Stomach (tissue), 19 donors: ENCODE measurements around the gene C4orf36. TPM values are rescaled to one million over a fixed set of nuclear protein-coding genes. Genes with fewer than 3 reads are reported as not detected.

Experiments used
- DNase-seq, 2 donors: peaks; one replicate each; pipeline versions ENCODE4 v3.0.0 to v3.0.0-alpha.2; 2013 to 2019
- H3K27ac ChIP-seq, 5 donors: fragments of 200-600 bp in 4 of 5; sonication (generic) in 4 of 5; one replicate each; pipeline ENCODE4 v1.5.1; 2013 to 2019; ENCODE audit warnings: mild to moderate bottlenecking in 1 of 5, moderate library complexity in 1 of 5
- H3K27me3 ChIP-seq, 3 donors: fragments of 200-600 bp; sonication (generic); one replicate each; pipeline ENCODE4 v1.5.1; 2017 to 2019; ENCODE audit warnings: mixed run types in 1 of 3
- H3K36me3 ChIP-seq, 4 donors: fragments of 200-600 bp; sonication (generic); 1 replicate in 3 of 4; 2 replicates in 1 of 4; pipeline ENCODE4 v1.5.1; 2016 to 2019
- H3K4me1 ChIP-seq, 4 donors: fragments of 200-600 bp; sonication (generic); one replicate each; pipeline ENCODE4 v1.5.1; 2016 to 2019
- H3K4me3 ChIP-seq, 4 donors: fragments of 200-600 bp; sonication (generic) in 3 of 4; one replicate each; pipeline ENCODE4 v1.5.1; 2016 to 2019; ENCODE audit warnings: mild to moderate bottlenecking in 1 of 4
- H3K9me3 ChIP-seq, 4 donors: fragments of 200-600 bp; sonication (generic); one replicate each; pipeline ENCODE4 v1.5.1; 2016 to 2019
- CTCF ChIP-seq, 7 experiments: fragments of 450-650 bp in 4 of 7; fragments of 200-600 bp in 3 of 7; sonication (generic) in 3 of 7; IDR thresholded peaks; one replicate each; pipeline ENCODE4 v1.5.1; 2016 to 2019; ENCODE audit warnings: antibody characterized with exemption in 7 of 7, control low read depth in 2 of 7, mild to moderate bottlenecking in 1 of 7
- EP300 ChIP-seq: sonication (generic); formaldehyde crosslinking; IDR thresholded peaks from one replicate; pipeline ENCODE4 v1.6.1; 2017; ENCODE audit warnings: antibody characterized with exemption
- POLR2A ChIP-seq, 4 donors: fragments of 450-650 bp; IDR thresholded peaks; one replicate each; pipeline ENCODE4 v1.6.1; 2016; ENCODE audit warnings: antibody characterized with exemption in 4 of 4, control low read depth in 2 of 4, mild to moderate bottlenecking in 1 of 4, moderate library complexity in 1 of 4
- POLR2AphosphoS5 ChIP-seq, 3 donors: sonication (generic); formaldehyde crosslinking; IDR thresholded peaks; one replicate each; pipeline ENCODE4 v1.6.1; 2016; ENCODE audit warnings: antibody characterized with exemption in 3 of 3
- WGBS, 5 donors: extraction: QIAGEN DNeasy Blood & Tissue Kit in 3 of 5; methylation state at CpG; one replicate each; pipeline versions ENCODE4 v1.1.5 to v1.1.7; 2013 to 2018; 5-methylcytosine and 5-hydroxymethylcytosine counted together
- intact Hi-C: fragments of 100-400 bp; cut with DNase I; formaldehyde crosslinking; loops from one replicate; pipeline ENCODE4 v1.15.1; 2023; ENCODE audit warnings: low total_unique reads
- long read RNA-seq, 10 donors: transcript quantifications; one replicate each; lab custom pipeline, GENCODE V29; 2026
- polyA plus RNA-seq, 3 donors: library from polyadenylated mRNA; stranded (reverse); fragments of 200-250 nt; gene quantifications; one replicate each; pipeline ENCODE4 v1.2.3, GENCODE V29; 2013
- total RNA-seq, 5 donors: library from RNA; depleted of rRNA; stranded (reverse); fragments of >200 nt; gene quantifications; one replicate each; pipeline versions ENCODE4 v1.1.0 to v1.2.3, GENCODE V29; 2014 to 2016
- donor health status: healthy with polysubstance abuse.
- donor health status: Bipolar disorder and iron deficiency.
- donor health status: healthy.

The C4orf36 gene
- 1 to 10 TPM in 1 of 5 donors, not detected in 4; 3.1 TPM for total RNA-seq
- polyA plus RNA-seq = 1 to 10 TPM in 1 of 3 donors, not detected in 2; 1.7 TPM
- long read RNA-seq, donor 1 = 0 reads
- long read RNA-seq, donor 2 = 0 reads
- long read RNA-seq, donor 3 = 0 reads
- long read RNA-seq, donor 4 = 0 reads
- long read RNA-seq, donor 5 = 0 reads
- long read RNA-seq, donor 6 = 0 reads
- long read RNA-seq, donor 7 = 0 reads
- long read RNA-seq, donor 8, partial matches to known transcripts = 0 of 1 reads
- long read RNA-seq, donor 8, other reads (novel, unspliced or antisense) = 0 of 1 reads
- long read RNA-seq, donor 9 = 0 reads
- long read RNA-seq, donor 10 = 0 reads

- no peaks in the 10 kb centered on the region for H3K9me3 ChIP-seq
- H3K4me3 ChIP-seq = peak within 1 kb of the TSS; percentile 68 to 82 (median 78)
- DNase-seq = peak; percentile 79 to 87
- peaks cover 0 to 23% (median 17%) of the 10 kb centered on the region in 4 donors for H3K4me1 ChIP-seq
- H3K36me3 ChIP-seq = no peaks in the 10 kb centered on the region
- intact Hi-C loops = no loop called here
- 1 to 3% (median 1%) methylated on average over 29 to 84 of the region's 84 CpGs for WGBS, 5 donors
- H3K27ac ChIP-seq = peak within 1 kb of the TSS; percentile 63 to 85 (median 77)
- TF ChIP-seq POLR2A (IDR thresholded peaks at IDR 0.05) (no peak), POLR2AphosphoS5 (IDR thresholded peaks at IDR 0.05) (peak in 2 of 3 donors; percentile 19 to 25), CTCF (IDR thresholded peaks at IDR 0.05) (no peak)
- H3K27me3 ChIP-seq = peaks cover 0 to 6% (median 0%) of the 10 kb centered on the region in 3 donors
These were observed at the start of gene C4orf36 for GRCh38 chr4:86891762-86892635. TSS of gene C4orf36 (minus strand) at chr4:86892422. CDS start at chr4:86891520, 902 bp downstream.

GRCh38 chr4:86940920-86941460, 48.8 kb upstream of the C4orf36 start:
- no peak for TF ChIP-seq POLR2A (IDR thresholded peaks at IDR 0.05)
- TF ChIP-seq POLR2AphosphoS5 (IDR thresholded peaks at IDR 0.05) = no peak
- no peak for TF ChIP-seq EP300
- TF ChIP-seq CTCF (IDR thresholded peaks at IDR 0.05) = no peak
- H3K4me1 ChIP-seq = peaks cover 59 to 97% (median 78%) of the 10 kb centered on the region in 4 donors
- DNase-seq = no peak
- H3K4me3 ChIP-seq = no peak overlapping the region
- no peaks in the 10 kb centered on the region for H3K27me3 ChIP-seq
- peak overlapping the region in 3 of 5 donors; percentile 97 to 100 (median 98) for H3K27ac ChIP-seq
- no peaks in the 10 kb centered on the region for H3K36me3 ChIP-seq
- no peaks in the 10 kb centered on the region for H3K9me3 ChIP-seq
- intact Hi-C loops = loop anchor here (10.0 kb wide), 1 partner anchor 54 kb away; no protein-coding TSS in a partner anchor
- 77 to 90% (median 88%) methylated on average over 15 of the region's 15 CpGs for WGBS, 5 donors

GRCh38 chr4:86939729-86940575, 47.7 kb upstream of the C4orf36 start:
- Histone ChIP-seq H3K4me3 (peak overlapping the region in 1 of 4 donors; percentile 28), H3K9me3 (no peaks in the 10 kb centered on the region), H3K27me3 (no peaks in the 10 kb centered on the region), H3K36me3 (no peaks in the 10 kb centered on the region), H3K4me1 (peaks cover 52 to 89% (median 74%) of the 10 kb centered on the region in 4 donors), H3K27ac (peak overlapping the region; percentile 2 to 100 (median 97))
- WGBS, 5 donors = 46 to 61% (median 52%) methylated on average over 8 of the region's 8 CpGs
- TF ChIP-seq POLR2A (IDR thresholded peaks at IDR 0.05) = no peak
- no peak for TF ChIP-seq EP300
- no peak for TF ChIP-seq CTCF (IDR thresholded peaks at IDR 0.05)
- no peak for TF ChIP-seq POLR2AphosphoS5 (IDR thresholded peaks at IDR 0.05)
- peak in 1 of 2 donors; percentile 31 for DNase-seq
- intact Hi-C loops = loop anchor here (10.0 kb wide), 1 partner anchor 55 kb away; no protein-coding TSS in a partner anchor
